ENCODE measurements around the gene SETD2.

GRCh38 chr3:46982546-46982945 lies 181.4 kb downstream of the SETD2 start:
- TF ChIP-seq CTCF (IDR thresholded peaks at IDR 0.05 in 4 of 5, conservative IDR thresholded peaks at IDR 0.05 in 1 of 5): no peak
- no peak for TF ChIP-seq POLR2A (IDR thresholded peaks at IDR 0.05)

All from gastrocnemius medialis (tissue), 4 donors.